Measurements from ENCODE around the gene EEF1A2.
"Not testable (repeated sequence)": the region's sequence is repeated elsewhere in the genome, so short reads cannot be mapped to it uniquely, and the experiment has no call there.

The EEF1A2 gene

DNA sequence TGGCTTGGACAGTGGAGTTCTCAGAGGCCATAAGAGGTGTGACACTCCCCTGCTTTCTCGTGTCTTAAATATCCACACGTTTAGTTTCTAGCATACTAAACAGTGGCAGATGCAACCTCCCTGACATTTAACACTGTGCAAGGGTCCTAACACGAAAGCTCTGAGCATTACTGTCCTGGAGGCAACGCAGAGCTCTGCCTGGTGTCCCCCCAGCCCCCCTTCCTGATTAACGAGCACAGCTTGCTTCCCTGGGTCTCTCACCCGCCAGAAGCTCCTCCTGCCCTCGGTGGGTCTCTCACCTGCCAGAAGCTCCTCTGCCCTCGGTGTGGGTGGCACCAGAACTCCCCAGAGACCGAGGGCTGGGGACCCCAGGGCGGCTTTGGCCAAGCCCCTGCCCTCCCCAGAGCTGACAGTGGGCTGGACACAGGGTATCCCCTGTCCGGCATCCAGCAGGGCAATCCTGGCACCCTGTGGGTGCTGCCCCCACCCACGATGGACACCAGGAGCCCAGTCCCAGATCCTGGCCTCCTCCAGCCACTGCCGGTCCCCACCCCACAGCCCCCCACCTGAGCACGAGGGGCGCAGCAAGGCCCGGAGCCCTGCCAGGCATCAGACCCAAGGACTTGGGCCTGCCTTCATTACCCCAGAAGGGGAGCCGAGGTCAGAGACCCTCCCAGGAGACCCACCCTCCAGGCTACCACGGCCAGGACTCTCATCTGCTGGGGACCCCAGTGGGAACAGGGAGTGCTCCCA lies 14.1 kb downstream of the EEF1A2 start:
- no peak for DNase-seq (ENCODE audit: low read depth)

DNA sequence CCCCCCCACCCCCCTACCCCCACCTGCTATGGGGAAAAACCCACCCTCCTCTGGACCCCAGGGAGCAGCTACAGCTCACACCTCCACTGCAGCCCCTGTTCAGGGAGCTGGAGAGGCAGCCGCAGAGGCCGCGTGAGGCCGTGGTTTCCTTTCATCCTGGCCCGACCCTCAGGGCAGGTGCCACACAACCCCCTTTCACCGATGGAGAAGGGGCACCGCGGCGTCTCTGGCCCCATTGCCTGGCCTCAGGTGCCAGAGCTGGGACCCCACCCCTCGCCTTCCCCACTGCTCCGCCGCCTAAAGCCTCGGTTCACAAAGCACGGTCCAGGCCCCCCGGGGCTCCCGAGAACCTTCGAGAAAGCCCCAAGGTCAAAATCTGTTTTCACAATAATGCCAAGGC lies 14.6 kb downstream of the EEF1A2 start:
- DNase-seq (ENCODE audit: low read depth), result no peak

DNA sequence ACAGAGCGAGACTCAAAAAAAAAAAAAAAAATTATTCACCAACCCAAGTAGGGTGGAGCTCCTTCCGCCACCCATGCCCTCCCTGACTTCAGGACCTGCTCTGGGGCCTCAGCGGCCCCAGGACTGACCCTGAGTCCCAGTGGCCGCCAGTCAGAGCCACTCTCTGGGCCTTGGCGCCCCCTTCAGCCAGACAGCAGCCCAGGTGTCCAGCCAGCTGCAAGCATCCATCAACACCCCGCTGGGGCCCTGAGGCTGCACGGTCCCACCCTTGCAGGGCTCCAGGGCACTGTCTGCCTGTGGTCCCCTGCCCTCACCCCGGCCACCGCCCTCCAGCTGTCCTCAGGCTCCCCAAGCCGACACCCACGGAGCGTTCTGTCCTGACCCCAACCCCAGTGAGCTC lies 15.0 kb downstream of the EEF1A2 start:
- no peak for DNase-seq (ENCODE audit: low read depth)

DNA sequence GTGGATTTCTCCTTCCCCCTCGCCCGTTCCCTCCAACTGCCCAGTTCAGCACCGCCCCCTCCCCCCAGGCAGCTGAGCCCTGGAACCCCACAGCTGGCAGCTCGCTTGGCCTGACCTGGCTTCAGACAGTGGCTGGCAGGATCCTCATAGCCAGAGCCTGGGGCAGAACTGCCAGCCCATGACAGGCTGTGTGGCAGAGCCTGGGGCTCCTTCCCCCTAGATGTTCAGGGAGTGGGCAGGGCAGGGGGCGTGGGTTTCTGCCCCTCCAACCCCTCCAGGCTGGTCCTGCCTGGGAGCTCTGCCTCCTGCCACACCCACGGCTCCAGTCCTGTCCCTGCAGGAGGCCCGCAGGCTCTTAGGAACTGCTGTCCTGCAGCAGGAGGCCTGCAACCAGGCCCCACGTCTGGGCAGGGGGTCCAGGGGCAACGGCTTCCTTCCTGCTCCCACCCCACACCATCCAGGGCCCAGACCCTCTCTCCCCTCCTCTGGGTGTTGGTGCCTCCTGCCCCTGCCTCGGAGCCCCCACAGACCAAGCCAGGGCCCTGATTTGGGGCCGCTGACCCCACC lies 16.8 kb downstream of the EEF1A2 start:
- no peak for DNase-seq (ENCODE audit: low read depth)

DNA sequence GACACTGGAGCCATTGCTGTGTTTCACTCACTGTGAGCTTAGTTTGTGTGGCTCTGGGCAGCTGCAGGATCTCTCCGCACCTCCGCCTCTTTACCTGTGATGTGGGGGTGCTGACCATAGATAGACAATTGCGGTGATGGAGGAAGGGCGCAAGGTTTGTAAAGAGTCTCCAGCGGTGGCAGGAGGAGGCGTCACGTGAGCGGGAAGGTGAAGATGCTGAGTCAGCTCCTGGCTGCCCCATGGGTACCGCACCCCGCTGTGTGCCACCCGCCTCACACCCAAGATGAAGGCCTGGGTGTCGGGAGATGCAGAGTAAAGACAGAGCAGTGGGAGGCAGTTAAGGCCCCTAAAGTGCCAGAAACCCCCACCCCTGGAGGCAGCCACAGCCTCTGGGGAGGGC lies 17.4 kb downstream of the EEF1A2 start:
- no peak for DNase-seq (ENCODE audit: low read depth)

DNA sequence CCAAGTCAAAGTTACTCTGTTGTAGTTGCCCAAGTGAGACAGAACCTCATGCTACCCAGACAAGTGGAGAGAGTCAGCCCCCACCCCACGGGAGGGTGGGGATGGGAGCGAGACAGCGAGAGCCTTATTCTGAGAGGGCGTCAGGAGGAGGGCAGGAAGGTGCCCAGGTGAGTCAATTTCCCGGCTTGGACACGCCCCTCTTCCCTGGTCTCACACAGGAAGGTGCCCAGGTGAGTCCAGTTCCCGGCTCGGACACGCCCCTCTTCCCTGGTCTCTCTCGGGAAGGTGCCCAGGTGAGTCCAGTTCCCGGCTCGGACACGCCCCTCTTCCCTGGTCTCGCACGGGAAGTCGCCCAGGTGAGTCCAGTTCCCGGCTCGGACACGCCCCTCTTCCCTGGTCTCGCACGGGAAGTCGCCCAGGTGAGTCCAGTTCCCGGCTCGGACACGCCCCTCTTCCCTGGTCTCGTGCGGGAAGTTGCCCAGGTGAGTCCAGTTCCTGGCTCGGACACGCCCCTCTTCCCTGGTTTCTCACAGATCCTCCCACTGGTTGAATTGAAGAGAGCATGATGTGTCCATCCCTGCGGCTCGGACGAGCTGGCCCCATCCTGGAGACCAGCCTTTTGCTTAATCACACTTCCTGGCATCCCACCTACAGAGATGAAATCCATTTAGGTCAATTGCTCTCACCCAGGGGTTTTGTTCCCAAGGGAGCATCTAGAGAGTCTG lies 19.0 kb downstream of the EEF1A2 start:
- not testable (repeated sequence) for DNase-seq (ENCODE audit: low read depth)

DNA sequence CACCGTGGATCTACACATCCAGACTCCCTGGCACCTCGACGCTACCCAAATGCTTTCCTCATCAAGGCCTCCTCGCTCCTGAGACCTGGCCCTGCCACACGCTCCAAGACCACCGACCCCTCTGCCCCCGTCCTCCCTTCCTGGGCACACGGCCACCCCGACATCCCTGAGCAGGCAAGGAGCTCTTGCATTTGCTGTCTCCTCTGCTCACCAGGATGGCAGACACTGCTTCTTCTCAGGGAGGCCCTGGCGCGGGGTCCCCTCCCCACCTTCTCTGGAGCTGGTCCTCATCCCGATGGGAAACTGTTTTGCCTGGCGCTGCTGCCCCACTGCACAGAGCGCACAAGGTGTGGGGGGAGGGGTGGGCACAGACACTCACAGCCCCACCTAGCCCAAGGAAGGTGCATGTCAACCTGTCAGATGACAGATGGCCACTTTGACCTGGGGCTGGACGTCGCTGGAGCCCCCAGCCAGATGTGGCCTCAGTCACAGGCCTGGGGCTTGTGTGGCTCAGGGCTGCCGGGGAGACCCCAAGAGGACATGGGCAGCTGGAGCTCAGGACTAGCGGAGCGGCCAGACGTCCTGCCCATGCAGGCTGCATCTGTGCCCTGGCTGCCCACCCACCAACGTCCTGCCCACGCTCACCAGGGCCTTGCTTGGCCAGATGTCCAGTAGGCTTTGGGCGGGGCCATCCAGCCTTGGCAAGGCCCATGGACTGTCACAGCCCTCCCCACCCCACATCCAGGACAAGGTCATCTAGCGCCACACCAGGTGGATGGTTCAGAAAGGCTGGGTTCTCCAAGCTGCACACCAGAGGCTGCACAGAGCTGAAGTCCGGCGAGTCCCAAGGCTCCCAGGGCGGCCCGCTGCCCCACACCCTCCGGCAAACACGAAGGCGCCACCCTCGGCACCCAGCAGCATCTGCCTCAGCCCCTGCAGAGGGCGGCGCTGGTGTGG lies 20.3 kb downstream of the EEF1A2 start:
- DNase-seq (ENCODE audit: low read depth), result no peak

DNA sequence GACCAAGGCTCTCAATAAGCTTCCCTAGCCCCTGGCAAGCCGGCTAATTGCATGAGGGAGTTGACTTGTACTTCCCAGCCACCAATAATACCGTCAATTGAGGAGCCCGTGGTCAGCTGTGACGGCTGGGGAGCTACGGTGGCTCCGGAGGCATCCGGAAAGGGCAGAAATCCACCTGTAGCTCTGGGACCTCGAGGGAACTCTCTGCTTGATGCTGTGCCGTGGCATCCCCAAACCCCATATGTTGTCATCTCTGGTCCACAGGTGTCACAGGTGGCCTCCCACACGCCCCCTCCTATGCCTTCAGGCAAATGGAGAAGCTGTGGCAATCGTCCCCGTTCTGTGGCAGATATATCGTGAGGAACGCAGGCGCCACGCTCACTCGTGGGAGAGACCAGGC lies 20.9 kb downstream of the EEF1A2 start:
- DNase-seq (ENCODE audit: low read depth), result no peak

DNA sequence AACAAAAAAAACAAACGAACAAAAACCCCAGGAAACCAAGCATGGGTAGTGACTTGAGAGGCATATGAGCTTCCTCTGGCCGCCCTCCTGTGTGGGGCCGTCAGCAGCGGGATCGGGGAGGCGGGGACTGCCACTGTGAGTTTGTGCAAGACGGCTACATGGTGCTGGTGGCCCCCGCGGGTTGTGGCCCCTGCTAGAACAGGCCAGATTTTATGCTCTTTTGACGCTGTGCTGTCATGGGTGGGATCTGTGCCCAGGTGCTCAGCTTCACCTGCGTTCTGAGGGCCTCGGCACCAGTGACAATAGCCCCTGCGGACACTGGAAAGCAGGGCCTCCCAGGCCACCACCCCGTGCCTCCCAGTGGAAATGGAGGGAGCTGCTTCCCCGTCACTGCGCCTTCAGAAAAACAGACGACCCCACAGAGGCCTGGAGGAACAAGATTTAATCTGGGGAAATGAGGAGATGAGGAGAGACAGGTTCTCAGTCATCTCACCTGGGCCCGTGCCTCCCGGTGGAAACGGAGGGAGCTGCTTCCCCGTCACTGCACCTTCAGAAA lies 21.7 kb downstream of the EEF1A2 start:
- no peak for DNase-seq (ENCODE audit: low read depth)

DNA sequence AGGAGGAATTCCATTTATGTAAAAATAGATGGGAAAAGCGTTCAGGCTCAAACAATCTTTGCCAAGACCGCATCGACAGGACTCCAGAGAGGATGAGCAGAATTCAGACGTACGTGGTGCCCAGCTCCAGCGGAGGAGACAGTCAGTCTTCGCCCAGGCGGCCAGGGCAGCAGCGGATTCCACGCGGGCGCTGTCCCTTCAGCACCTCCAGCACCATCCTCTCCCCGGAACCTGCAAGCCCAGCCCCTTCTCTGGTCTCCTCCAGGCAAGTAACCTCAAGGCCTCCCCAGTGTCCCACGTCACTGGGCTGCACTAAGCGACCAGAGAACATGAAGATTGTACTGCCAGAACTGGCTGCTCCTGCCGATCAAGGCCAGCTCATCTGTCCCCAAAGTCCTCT lies 23.7 kb downstream of the EEF1A2 start:
- peak; percentile 32 for DNase-seq (ENCODE audit: low read depth)

DNA sequence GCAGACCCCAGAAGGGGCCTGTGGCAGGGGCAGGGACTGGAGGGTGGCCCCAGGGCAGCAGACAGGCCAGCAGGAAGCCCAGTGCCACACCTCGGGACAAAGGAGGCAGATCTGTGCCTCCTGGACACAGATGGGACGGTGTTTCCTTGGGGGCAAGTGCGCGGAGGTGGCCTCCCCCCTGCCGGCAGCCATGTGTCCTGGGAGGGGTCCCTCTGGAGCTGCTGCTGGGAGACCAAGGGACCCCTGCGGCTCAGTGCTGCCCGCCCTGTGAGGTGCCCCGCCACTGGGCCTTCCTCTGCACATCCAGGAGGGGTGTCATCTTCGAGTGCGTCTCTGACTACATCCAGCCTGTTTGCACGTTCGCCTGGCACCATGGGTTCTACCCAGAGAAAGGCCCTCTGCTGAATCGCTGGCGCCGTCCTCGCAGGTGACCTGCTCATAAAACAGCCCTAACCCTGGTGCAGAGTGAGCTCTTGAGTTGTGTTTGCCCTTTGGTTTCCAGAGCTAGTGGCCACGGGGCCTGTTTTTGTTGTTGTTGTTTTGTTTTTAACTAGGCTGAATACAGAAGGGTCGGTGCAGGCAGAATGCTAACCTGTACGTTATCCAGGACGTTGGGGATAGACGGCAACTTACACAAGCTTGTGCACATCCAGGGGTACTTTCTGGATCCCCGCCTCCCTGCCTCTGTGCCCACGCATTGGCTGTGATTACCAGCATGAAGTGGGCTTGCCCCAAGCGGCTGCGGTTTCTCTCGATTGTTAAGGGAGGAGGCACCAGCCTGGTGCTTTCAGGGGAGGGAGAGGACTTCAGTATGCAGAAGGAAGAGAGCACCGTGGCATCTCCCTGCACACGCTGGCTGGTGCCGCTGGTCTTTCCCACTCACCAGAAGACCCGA lies 25.1 kb downstream of the EEF1A2 start:
- no peak for DNase-seq (ENCODE audit: low read depth)

DNA sequence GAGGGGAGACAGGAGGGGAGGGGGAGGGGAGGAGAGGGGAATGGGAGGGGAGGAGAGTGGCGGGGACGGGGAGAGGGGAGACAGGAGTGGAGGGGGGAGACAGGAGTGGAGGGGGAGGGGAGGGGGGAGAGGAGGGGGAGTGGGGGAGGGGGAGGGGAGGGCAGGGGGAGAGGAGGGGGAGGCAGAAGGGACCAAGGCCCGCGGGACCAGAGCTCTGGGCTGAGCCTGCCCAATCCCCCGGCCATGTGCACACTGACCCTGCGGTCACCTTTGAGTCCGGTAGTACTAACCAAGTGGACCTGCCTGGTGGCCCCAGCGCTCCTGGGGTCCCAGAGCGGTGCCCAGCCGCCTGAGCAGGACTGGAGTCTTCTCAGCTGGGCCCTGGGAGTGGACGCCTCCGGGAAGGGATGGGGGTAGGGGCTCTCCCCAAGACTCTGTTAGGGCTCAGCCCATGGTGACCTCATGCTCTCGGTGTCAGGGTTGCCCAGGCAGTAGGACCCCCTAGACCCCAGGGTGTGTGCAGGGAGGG lies 26.0 kb downstream of the EEF1A2 start:
- no peak for DNase-seq (ENCODE audit: low read depth)

DNA sequence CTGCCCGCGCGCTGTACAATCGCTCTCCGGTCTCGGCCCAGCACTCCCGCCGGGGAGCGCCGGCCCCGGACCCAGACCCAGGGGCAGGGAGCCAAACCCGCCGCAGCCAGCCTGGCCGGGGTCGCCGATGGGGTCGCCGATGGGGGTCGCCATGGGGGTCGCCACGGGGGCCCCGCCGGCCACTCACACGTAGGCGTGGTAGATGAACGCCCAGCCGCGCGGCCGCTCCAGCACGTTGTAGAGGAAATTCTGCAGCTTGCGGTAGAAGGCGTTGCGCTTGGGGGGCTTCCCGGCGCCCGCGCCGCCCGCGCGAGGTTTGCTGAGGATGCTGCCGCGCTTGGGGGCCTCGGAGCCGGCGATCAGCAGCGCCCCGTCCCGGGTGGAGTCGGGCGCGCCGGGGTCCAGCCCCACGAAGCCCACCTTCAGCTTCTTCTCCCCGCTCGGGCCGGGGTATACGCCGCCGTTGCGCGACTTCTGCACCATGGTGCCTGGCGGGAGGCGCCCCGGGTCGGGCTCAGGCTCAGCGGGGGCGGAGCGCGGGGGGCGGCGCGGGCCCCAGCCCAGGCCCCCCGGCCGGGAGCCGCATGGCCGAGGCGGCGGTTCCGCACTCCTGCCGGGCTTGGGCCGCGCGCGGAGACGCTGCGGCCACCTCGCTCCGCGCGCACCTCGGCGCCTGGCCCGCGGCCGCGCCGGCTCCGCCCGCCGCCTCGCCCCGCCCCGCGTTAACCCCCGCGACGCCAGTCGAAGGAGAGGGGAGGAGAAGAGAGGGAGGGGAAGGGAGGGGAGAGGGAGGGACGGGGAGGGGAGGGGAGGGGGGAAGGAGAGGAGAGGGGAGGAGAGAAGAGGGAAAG lies 26.7 kb downstream of the EEF1A2 start, which contains the start of gene KCNQ2:
Gene KCNQ2, minus strand, starts transcription at position 675 of the 851 bp plus-strand sequence. Its CDS starts 192 bp downstream, at position 483.
- no peak for DNase-seq (ENCODE audit: low read depth)

DNA sequence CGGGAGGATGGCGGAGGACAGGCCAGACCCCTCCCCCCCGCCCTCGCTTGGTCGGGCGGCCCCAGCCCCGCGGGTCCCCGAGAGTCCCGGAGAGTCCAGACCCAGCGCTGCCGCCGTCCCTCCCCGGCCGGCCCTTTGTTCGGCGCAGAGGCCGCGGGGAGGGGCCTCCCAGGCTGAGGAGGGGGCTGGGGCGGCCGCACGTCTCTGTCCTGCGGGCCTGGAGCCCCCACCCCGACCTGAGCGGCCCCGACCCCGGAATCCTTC lies 27.2 kb downstream of the EEF1A2 start:
- no peak for DNase-seq (ENCODE audit: low read depth)

DNA sequence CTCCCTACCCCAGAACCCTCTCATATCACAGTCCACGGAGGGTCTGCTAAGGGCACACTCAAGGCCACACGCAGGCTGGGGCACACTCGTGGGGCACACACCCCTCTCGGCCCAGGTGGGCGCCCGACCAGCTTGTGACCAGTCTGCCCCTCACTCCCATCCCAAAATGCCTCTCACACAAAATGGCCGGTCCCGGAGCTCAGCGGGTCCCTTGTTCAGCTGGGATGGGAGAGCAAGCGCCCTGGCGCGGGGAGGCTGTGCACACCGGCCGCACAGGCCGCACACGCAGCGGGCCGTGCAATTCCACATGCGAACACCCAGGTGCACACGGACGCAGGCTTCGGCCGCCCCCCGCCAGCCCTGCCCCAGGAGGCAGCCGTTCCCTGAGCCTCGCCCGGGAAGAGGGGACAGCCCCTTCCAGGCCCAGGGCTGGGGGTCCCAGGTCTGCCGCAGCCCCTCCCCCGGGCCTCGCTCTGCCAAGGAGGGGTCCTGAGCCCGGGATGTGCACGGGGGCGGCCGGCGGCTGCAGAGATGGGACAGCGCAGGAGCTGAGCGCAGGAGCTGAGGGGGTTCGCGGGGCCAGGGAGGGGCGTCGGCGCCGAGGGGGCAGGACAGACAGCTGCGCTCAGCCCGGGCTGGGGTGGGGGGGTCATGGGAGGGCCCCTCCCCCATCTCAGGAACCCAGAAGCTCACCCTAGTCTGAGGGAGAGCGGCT lies 27.7 kb downstream of the EEF1A2 start:
- DNase-seq (ENCODE audit: low read depth), result no peak

DNA sequence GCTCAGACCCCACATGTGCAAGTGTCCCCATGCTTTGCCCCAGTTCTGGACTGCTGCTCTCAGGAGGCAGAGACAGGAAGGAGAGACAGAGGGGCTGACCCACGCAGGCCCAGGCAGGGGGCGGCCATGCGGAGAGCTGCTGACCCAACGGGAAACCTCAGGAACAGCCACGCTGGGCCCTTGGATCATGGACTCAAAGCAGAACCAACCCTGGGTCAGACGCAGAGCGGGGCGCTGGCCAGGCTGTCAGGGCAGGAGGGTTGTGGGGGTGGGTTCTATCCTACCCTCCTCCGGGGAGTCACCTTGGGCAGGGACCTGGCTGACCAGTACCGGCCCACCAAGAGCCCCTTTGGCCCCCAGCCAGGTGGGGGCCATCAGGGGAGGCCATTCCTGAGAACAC lies 28.5 kb downstream of the EEF1A2 start:
- no peak for DNase-seq (ENCODE audit: low read depth)

DNA sequence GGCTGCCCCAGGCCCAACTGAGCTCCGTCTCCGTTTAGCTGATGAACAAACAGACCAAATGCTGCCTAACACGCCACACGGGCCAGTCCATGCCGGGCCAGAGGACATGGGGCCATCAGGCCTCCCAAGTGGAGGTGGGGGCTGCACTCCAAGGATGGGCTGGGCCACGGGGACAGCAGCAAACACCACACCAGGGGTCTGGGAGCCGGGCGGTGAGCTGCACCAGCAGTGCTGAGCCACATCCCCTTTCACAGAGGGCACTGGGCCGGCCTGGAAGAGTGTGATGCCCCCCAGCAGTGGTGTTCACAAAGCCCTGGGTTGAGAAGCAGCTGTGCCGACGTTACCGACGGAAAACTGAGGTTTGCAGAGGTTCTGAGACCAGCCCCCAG lies 29.2 kb downstream of the EEF1A2 start:
- DNase-seq (ENCODE audit: low read depth), result no peak

DNA sequence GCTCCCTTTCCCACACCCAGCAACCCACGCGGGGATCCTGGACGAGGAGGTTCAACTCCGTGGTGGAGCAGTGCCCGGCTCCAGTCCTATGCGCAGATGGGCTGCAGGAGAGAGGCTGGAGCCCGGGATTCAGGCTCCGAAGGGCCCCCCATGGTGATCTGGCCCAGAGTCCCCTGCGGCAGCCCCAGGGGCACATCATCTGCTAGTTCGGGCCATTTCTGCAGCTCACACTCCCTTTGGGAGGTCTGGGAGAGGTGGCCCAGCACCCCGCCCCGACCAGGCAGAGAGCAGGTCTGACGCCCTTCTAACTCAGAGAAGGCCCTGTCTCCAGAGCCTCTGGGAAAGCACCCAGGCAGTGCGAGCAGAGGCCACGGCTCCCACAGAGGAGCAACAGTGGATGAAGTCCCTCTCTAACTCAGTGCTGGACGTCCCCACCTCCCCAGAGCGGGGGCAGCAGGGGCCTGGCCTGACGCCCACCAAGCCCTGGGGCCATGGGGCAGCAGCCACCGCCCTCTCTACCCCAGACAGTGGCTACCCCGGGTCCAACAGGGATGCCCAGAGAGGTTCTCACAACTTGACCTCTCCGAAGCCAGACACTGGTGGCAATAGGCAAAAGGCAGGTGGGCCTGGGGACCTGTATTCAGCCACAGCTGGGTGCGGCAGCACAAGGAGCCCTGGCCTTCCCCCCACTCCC lies 29.7 kb downstream of the EEF1A2 start:
- DNase-seq (ENCODE audit: low read depth), result no peak

DNA sequence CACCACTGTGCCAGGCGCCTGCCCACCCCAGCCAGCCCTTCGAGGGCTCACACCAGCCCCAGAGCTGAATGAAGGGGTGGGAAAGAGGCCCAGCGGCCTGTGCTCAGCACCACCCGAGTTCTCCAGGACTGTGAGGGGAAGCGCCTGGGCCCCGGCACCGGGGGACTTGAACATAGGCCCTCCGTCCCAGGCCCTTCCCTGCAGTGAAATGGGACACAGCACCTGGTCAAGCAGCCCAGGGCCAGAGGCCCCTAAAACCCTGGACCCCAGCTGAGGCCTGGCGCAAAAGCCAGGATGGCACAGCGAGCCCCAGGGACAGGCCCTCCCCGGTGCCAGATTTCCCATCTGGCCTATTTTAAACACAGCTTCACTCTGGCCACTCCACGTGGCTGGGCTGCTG lies 30.5 kb downstream of the EEF1A2 start:
- DNase-seq (ENCODE audit: low read depth), result no peak

Measured in iris pigment epithelial cell (primary cell).